IPS DF 6.9 (cell line): ENCODE data around the gene CGNL1.

Source experiments
- DNase-seq: peaks from one replicate; pipeline ENCODE4 v3.0.0-alpha.2; 2013; ENCODE audit warnings: low read depth, low spot score
- H3K27ac ChIP-seq: one replicate; pipeline ENCODE4 v1.5.1; 2013; ENCODE audit warnings: low read length, control low read depth
- H3K27me3 ChIP-seq: 2 replicates; pipeline ENCODE4 v1.6.1; 2013; ENCODE audit warnings: mild to moderate bottlenecking, low read length; ENCODE audit not compliant: control insufficient read depth, insufficient read depth
- H3K36me3 ChIP-seq: 2 replicates; pipeline ENCODE4 v1.6.1; 2013; ENCODE audit warnings: low read length; ENCODE audit not compliant: control insufficient read depth, insufficient read depth
- H3K4me1 ChIP-seq: 2 replicates; pipeline ENCODE4 v1.6.1; 2013; ENCODE audit warnings: low read length; ENCODE audit not compliant: control insufficient read depth, insufficient read depth
- H3K4me3 ChIP-seq: 2 replicates; pipeline ENCODE4 v1.5.1; 2013; ENCODE audit warnings: mild to moderate bottlenecking, low read length
- H3K9me3 ChIP-seq: 2 replicates; pipeline ENCODE4 v1.6.1; 2013; ENCODE audit warnings: low read length, inconsistent platforms; ENCODE audit not compliant: control insufficient read depth, insufficient read depth
- WGBS: extraction: QIAGEN DNeasy Blood & Tissue Kit; methylation state at CpG from one replicate; pipeline ENCODE4 v1.1.7; 2013; ENCODE audit warnings: mixed read lengths, missing lambda C conversion rate; ENCODE audit not compliant: insufficient read length, insufficient coverage; 5-methylcytosine and 5-hydroxymethylcytosine counted together

Gene CGNL1

GRCh38 chr15:57335719-57336118 is 40.6 kb upstream of the CGNL1 start:
- no peak overlapping the region for H3K4me3 ChIP-seq
- H3K9me3 ChIP-seq, result no peaks in the 10 kb centered on the region
- H3K27ac ChIP-seq, result no peak overlapping the region
- no peaks in the 10 kb centered on the region for H3K27me3 ChIP-seq
- H3K4me1 ChIP-seq, result no peaks in the 10 kb centered on the region; the same call in 1 of the 2 replicates
- DNase-seq, result no peak
- no CpG with 5 or more reads among the region's 7 CpGs for WGBS
- H3K36me3 ChIP-seq, result no peaks in the 10 kb centered on the region

DNA sequence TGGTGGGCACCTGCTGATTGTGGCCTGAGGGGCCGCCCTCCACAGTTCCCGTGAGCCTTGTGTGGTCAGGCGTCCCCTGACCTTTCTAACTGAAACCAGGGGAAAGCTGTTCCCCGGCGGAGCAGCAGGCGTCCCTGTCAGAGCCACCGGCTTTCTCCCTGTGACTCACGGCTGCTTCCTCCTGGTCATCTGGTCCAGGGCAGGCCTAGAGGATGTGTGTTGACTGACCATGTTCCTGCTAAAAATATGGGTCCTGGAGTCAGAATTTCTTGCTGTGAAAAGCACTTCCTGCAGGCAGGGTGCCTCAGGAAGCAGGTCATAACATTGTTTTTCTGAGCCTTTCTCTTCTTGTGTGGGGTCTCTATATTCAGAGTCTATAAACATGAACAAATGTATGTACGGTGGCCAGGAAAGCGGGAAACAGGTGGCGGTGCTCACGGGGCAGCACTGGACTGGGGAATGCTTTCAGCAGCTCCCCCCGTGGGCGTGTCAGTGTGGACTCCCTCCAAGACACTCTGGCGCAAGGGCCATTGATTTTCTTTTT is 38.4 kb upstream of the CGNL1 start:
- Histone ChIP-seq H3K27ac (no peak overlapping the region), H3K36me3 (no peaks in the 10 kb centered on the region), H3K27me3 (no peaks in the 10 kb centered on the region), H3K9me3 (no peaks in the 10 kb centered on the region), H3K4me1 (no peaks in the 10 kb centered on the region; the same call in 1 of the 2 replicates), H3K4me3 (no peak overlapping the region)
- WGBS, result no CpG with 5 or more reads among the region's 15 CpGs
- no peak for DNase-seq

- WGBS, result no CpG with 5 or more reads among the region's 5 CpGs
- Histone ChIP-seq H3K27ac (no peak overlapping the region), H3K9me3 (no peaks in the 10 kb centered on the region), H3K36me3 (no peaks in the 10 kb centered on the region), H3K4me3 (no peak overlapping the region), H3K27me3 (no peaks in the 10 kb centered on the region), H3K4me1 (no peaks in the 10 kb centered on the region)
- no peak for DNase-seq
Observed at GRCh38 chr15:57339321-57339720, 37.0 kb upstream of the CGNL1 start.

GRCh38 chr15:57340682-57341259 is 35.5 kb upstream of the CGNL1 start:
- Histone ChIP-seq H3K4me1 (no peaks in the 10 kb centered on the region), H3K4me3 (no peak overlapping the region), H3K36me3 (no peaks in the 10 kb centered on the region), H3K27ac (no peak overlapping the region), H3K27me3 (no peaks in the 10 kb centered on the region), H3K9me3 (no peaks in the 10 kb centered on the region)
- WGBS, result no CpG with 5 or more reads among the region's 5 CpGs
- DNase-seq, result no peak

GRCh38 chr15:57343048-57343447 is 33.3 kb upstream of the CGNL1 start:
- no peak for DNase-seq
- no peaks in the 10 kb centered on the region for H3K27me3 ChIP-seq
- H3K27ac ChIP-seq, result no peak overlapping the region
- WGBS, result no CpG with 5 or more reads among the region's 7 CpGs
- H3K9me3 ChIP-seq, result no peaks in the 10 kb centered on the region
- peaks cover 2% of the 10 kb centered on the region; the same call in 1 of the 2 replicates for H3K4me1 ChIP-seq
- H3K36me3 ChIP-seq, result no peaks in the 10 kb centered on the region
- H3K4me3 ChIP-seq, result no peak overlapping the region

GRCh38 chr15:57343498-57343897 is 32.8 kb upstream of the CGNL1 start:
- Histone ChIP-seq H3K27ac (no peak overlapping the region), H3K9me3 (no peaks in the 10 kb centered on the region), H3K36me3 (no peaks in the 10 kb centered on the region), H3K27me3 (no peaks in the 10 kb centered on the region), H3K4me3 (no peak overlapping the region), H3K4me1 (peaks cover 2% of the 10 kb centered on the region; the same call in 1 of the 2 replicates)
- no peak for DNase-seq
- no CpG with 5 or more reads among the region's 6 CpGs for WGBS

DNA sequence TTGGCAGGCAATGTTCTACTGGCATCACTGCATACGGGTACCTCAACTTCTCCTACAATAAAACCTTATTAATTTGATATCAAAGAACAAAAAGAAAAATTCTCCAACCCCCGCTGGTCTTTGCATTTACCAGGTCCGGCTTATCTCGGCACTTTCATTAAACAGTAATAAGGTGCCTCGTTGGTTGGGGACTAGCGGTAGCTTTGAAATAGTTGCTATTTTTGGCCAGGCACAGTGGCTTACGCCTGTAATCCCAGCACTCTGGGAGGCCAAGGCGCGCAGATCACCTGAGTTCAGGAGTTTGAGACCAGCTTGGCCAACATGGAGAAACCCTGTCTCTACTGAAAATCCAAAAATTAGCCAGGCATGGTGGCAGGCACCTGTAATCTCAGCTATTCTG is 32.0 kb upstream of the CGNL1 start:
- no peak for DNase-seq
- Histone ChIP-seq H3K27ac (no peak overlapping the region), H3K36me3 (no peaks in the 10 kb centered on the region), H3K27me3 (no peaks in the 10 kb centered on the region), H3K9me3 (no peaks in the 10 kb centered on the region), H3K4me3 (no peak overlapping the region), H3K4me1 (peaks cover 2% of the 10 kb centered on the region; the same call in 1 of the 2 replicates)
- WGBS, result no CpG with 5 or more reads among the region's 9 CpGs

GRCh38 chr15:57345584-57345983 is 30.7 kb upstream of the CGNL1 start:
- H3K4me1 ChIP-seq, result peaks cover 2% of the 10 kb centered on the region; the same call in 1 of the 2 replicates
- H3K27me3 ChIP-seq, result no peaks in the 10 kb centered on the region
- no peak overlapping the region for H3K27ac ChIP-seq
- DNase-seq, result no peak
- no peak overlapping the region for H3K4me3 ChIP-seq
- no peaks in the 10 kb centered on the region for H3K9me3 ChIP-seq
- no peaks in the 10 kb centered on the region for H3K36me3 ChIP-seq
- no CpG with 5 or more reads among the region's 5 CpGs for WGBS

GRCh38 chr15:57348081-57348480 is 28.2 kb upstream of the CGNL1 start:
- H3K27me3 ChIP-seq, result no peaks in the 10 kb centered on the region
- H3K9me3 ChIP-seq, result no peaks in the 10 kb centered on the region
- no peaks in the 10 kb centered on the region for H3K36me3 ChIP-seq
- peaks cover 3% of the 10 kb centered on the region for H3K4me1 ChIP-seq
- no peak overlapping the region for H3K4me3 ChIP-seq
- WGBS, result no CpG with 5 or more reads among the region's 1 CpG
- no peak overlapping the region for H3K27ac ChIP-seq
- no peak for DNase-seq

- no CpG with 5 or more reads among the region's 17 CpGs for WGBS
- no peak for DNase-seq
- no peak overlapping the region for H3K27ac ChIP-seq
- no peaks in the 10 kb centered on the region for H3K36me3 ChIP-seq
- no peaks in the 10 kb centered on the region for H3K27me3 ChIP-seq
- H3K4me3 ChIP-seq, result no peak overlapping the region
- no peaks in the 10 kb centered on the region for H3K9me3 ChIP-seq
- H3K4me1 ChIP-seq, result peaks cover 14% of the 10 kb centered on the region
Observed at GRCh38 chr15:57352535-57353316, 23.6 kb upstream of the CGNL1 start.
